ENCODE measurements around the gene PRKN. TPM values are rescaled to one million over a fixed set of nuclear protein-coding genes. Genes with fewer than 3 reads are reported as not detected.

PRKN gene
- total RNA-seq, 1 experiment from 2014 or later = 1.2 TPM

- TF ChIP-seq CTCF (conservative IDR thresholded peaks at IDR 0.05; ENCODE audit: low read depth, low read length) = no peak
- TF ChIP-seq EZH2 (IDR thresholded peaks at IDR 0.05; ENCODE audit: borderline replicate concordance, low read depth, low read length, poor library complexity, severe bottlenecking) = no peak
- Histone ChIP-seq H3K9me3 (ENCODE audit: low read depth, low read length, poor library complexity, severe bottlenecking) (no peaks in the 10 kb centered on the region), H3K27me3 (replicated peaks; ENCODE audit: insufficient read depth, low read depth, low read length, poor library complexity) (no peaks in the 10 kb centered on the region), H3K4me3 (ENCODE audit: low read depth, low read length, poor library complexity, severe bottlenecking) (no peak overlapping the region), H3K4me1 (ENCODE audit: insufficient read depth, low read length, poor library complexity, severe bottlenecking) (no peaks in the 10 kb centered on the region), H3K36me3 (ENCODE audit: insufficient read depth, low read length, poor library complexity, severe bottlenecking) (no peaks in the 10 kb centered on the region), H3K27ac (ENCODE audit: low read depth, low read length, poor library complexity, severe bottlenecking) (no peak overlapping the region)
- ChIA-PET CTCF (no interaction called here), POLR2A (ENCODE audit: low non-redundant PET) (no interaction called here)
- no peak for DNase-seq (ENCODE audit: low spot score)
- BruUV-seq (replicated peaks) = no TSS peak
- intact Hi-C loops (cut with micrococcal nuclease; ENCODE audit: unreplicated experiment) = no loop called here
Measured at GRCh38 chr6:161947371-161947770, 780.2 kb downstream of the PRKN start.

- ChIA-PET CTCF (interaction anchor here (0.6 kb wide), 1 partner anchor 33 kb away, joined by 4 read pairs; no protein-coding TSS in a partner anchor), POLR2A (ENCODE audit: low non-redundant PET) (no interaction called here)
- TF ChIP-seq CTCF (conservative IDR thresholded peaks at IDR 0.05; ENCODE audit: low read depth, low read length) (no peak), EZH2 (IDR thresholded peaks at IDR 0.05; ENCODE audit: borderline replicate concordance, low read depth, low read length, poor library complexity, severe bottlenecking) (no peak)
- H3K4me1 ChIP-seq (ENCODE audit: insufficient read depth, low read length, poor library complexity, severe bottlenecking) = no peaks in the 10 kb centered on the region
- intact Hi-C loops (cut with micrococcal nuclease; ENCODE audit: unreplicated experiment) = no loop called here
- no peaks in the 10 kb centered on the region for H3K27me3 ChIP-seq (replicated peaks; ENCODE audit: insufficient read depth, low read depth, low read length, poor library complexity)
- no peaks in the 10 kb centered on the region for H3K9me3 ChIP-seq (ENCODE audit: low read depth, low read length, poor library complexity, severe bottlenecking)
- no peak overlapping the region for H3K27ac ChIP-seq (ENCODE audit: low read depth, low read length, poor library complexity, severe bottlenecking)
- H3K4me3 ChIP-seq (ENCODE audit: low read depth, low read length, poor library complexity, severe bottlenecking) = no peak overlapping the region
- no peak for DNase-seq (ENCODE audit: low spot score)
- no peaks in the 10 kb centered on the region for H3K36me3 ChIP-seq (ENCODE audit: insufficient read depth, low read length, poor library complexity, severe bottlenecking)
- BruUV-seq (replicated peaks) = no TSS peak
Measured at GRCh38 chr6:161946461-161946860, 781.1 kb downstream of the PRKN start.

GRCh38 chr6:161943561-161943960 lies 784.0 kb downstream of the PRKN start:
- no peak for TF ChIP-seq EZH2 (IDR thresholded peaks at IDR 0.05; ENCODE audit: borderline replicate concordance, low read depth, low read length, poor library complexity, severe bottlenecking)
- no peak for TF ChIP-seq CTCF (conservative IDR thresholded peaks at IDR 0.05; ENCODE audit: low read depth, low read length)
- intact Hi-C loops (cut with micrococcal nuclease; ENCODE audit: unreplicated experiment) = no loop called here
- H3K36me3 ChIP-seq (ENCODE audit: insufficient read depth, low read length, poor library complexity, severe bottlenecking) = no peaks in the 10 kb centered on the region
- POLR2A ChIA-PET (ENCODE audit: low non-redundant PET) = no interaction called here
- no peak overlapping the region for H3K4me3 ChIP-seq (ENCODE audit: low read depth, low read length, poor library complexity, severe bottlenecking)
- H3K27me3 ChIP-seq (replicated peaks; ENCODE audit: insufficient read depth, low read depth, low read length, poor library complexity) = no peaks in the 10 kb centered on the region
- no peaks in the 10 kb centered on the region for H3K9me3 ChIP-seq (ENCODE audit: low read depth, low read length, poor library complexity, severe bottlenecking)
- H3K27ac ChIP-seq (ENCODE audit: low read depth, low read length, poor library complexity, severe bottlenecking) = no peak overlapping the region
- DNase-seq (ENCODE audit: low spot score) = no peak
- no TSS peak for BruUV-seq (replicated peaks)
- CTCF ChIA-PET = no interaction called here
- H3K4me1 ChIP-seq (ENCODE audit: insufficient read depth, low read length, poor library complexity, severe bottlenecking) = no peaks in the 10 kb centered on the region

Data from A673 (cell line).